Neural crest cell (in vitro differentiated cells): ENCODE measurements around the gene FAM168A. TPM values are rescaled to one million over a fixed set of nuclear protein-coding genes. Genes with fewer than 3 reads are reported as not detected.

ENCODE experiments used
- DNase-seq: peaks from one replicate; pipeline ENCODE4 v3.0.0; 2021; ENCODE audit warnings: low read depth, mixed read lengths, low spot score
- H3K27ac Mint-ChIP-seq: one replicate; pipeline ENCODE4 v1.8.0; 2021; ENCODE audit warnings: mild to moderate bottlenecking, mixed read lengths; ENCODE audit not compliant: unreplicated experiment
- H3K27me3 Mint-ChIP-seq: 2 replicates; pipeline ENCODE4 v1.8.0; 2021; ENCODE audit warnings: low read depth, mild to moderate bottlenecking, mixed read lengths
- H3K36me3 Mint-ChIP-seq: 2 replicates; pipeline ENCODE4 v1.8.0; 2021; ENCODE audit warnings: low read depth, mild to moderate bottlenecking, mixed read lengths
- H3K4me1 Mint-ChIP-seq: 2 replicates; pipeline ENCODE4 v1.8.0; 2021; ENCODE audit warnings: mixed read lengths
- H3K4me3 Mint-ChIP-seq: one replicate; pipeline ENCODE4 v1.8.0; 2021; ENCODE audit warnings: mild to moderate bottlenecking, mixed read lengths
- H3K9me3 Mint-ChIP-seq: 2 replicates; pipeline ENCODE4 v1.8.0; 2021; ENCODE audit warnings: mixed read lengths
- total RNA-seq: library from RNA; stranded (reverse); gene quantifications from 2 replicates; pipeline ENCODE4 v1.2.1, GENCODE V29; 2021
- TF ChIP-seq, protein P1 (sequence below): fragments of 200-600 bp; sonication (generic); conservative IDR thresholded peaks from 2 replicates; pipeline ENCODE4 v1.5.0; 2021; ENCODE audit warnings: antibody characterized with exemption, mild to moderate bottlenecking

Gene FAM168A
- total RNA-seq, 1 donor from 2014 or later: 46.6 TPM

- no peak for DNase-seq
- H3K36me3 Mint-ChIP-seq: no peaks in the 10 kb centered on the region
- H3K9me3 Mint-ChIP-seq: no peaks in the 10 kb centered on the region
- no peaks in the 10 kb centered on the region for H3K27me3 Mint-ChIP-seq
- H3K27ac Mint-ChIP-seq: peak overlapping the region; percentile 35
- TF ChIP-seq, protein P1, sequence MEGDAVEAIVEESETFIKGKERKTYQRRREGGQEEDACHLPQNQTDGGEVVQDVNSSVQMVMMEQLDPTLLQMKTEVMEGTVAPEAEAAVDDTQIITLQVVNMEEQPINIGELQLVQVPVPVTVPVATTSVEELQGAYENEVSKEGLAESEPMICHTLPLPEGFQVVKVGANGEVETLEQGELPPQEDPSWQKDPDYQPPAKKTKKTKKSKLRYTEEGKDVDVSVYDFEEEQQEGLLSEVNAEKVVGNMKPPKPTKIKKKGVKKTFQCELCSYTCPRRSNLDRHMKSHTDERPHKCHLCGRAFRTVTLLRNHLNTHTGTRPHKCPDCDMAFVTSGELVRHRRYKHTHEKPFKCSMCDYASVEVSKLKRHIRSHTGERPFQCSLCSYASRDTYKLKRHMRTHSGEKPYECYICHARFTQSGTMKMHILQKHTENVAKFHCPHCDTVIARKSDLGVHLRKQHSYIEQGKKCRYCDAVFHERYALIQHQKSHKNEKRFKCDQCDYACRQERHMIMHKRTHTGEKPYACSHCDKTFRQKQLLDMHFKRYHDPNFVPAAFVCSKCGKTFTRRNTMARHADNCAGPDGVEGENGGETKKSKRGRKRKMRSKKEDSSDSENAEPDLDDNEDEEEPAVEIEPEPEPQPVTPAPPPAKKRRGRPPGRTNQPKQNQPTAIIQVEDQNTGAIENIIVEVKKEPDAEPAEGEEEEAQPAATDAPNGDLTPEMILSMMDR: no peak
- H3K4me1 Mint-ChIP-seq: peaks cover 27% of the 10 kb centered on the region
- H3K4me3 Mint-ChIP-seq: no peak overlapping the region
These were observed 216.3 kb downstream of the FAM168A start for GRCh38 chr11:73381589-73381988.

- no peak overlapping the region for H3K4me3 Mint-ChIP-seq
- H3K36me3 Mint-ChIP-seq: no peaks in the 10 kb centered on the region
- no peak for DNase-seq
- TF ChIP-seq, protein P1: no peak
- H3K9me3 Mint-ChIP-seq: no peaks in the 10 kb centered on the region
- peaks cover 26% of the 10 kb centered on the region for H3K4me1 Mint-ChIP-seq
- no peaks in the 10 kb centered on the region for H3K27me3 Mint-ChIP-seq
- peak overlapping the region; percentile 27 for H3K27ac Mint-ChIP-seq
These were observed 217.0 kb downstream of the FAM168A start for GRCh38 chr11:73380897-73381410.

GRCh38 chr11:73380331-73380730 lies 217.6 kb downstream of the FAM168A start:
- Mint-ChIP-seq H3K36me3 (no peaks in the 10 kb centered on the region), H3K9me3 (no peaks in the 10 kb centered on the region), H3K27me3 (no peaks in the 10 kb centered on the region), H3K4me1 (peaks cover 29% of the 10 kb centered on the region), H3K4me3 (peak overlapping the region; percentile 93), H3K27ac (no peak overlapping the region)
- no peak for DNase-seq
- TF ChIP-seq, protein P1: no peak

DNA sequence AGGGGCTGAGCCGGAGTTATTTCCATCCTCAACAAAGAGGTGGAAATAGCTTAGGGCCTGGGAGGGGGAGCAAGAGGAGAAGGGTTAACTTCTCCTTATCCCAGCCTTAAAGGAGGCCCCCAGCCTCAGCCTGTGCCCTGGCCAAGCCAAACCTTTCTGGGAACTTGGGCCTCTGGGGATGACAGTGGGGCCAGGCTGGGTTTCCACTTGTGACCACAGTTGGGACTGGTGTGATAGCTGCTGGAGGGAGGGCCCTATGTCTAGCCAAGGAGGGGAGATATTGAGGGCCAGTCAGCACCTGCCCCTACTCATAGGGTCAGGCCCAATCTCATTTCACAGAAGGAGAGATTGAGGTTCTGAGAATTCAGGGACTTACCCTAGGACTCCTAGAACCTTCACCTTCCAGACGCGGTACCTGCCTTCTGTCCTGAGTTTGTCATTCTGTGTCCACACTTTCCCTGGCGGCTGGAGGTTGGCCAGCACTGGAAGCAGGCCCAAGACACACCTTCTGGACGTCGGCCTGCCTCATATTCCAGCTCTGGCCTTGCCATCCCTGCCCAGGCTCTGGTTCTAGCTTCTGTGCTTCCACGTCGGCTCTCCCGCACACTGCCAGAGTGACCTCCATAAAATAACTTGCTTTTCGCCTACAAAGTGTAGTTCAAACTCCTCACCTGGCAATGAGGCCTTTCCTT lies 218.6 kb downstream of the FAM168A start:
- Mint-ChIP-seq H3K27ac (no peak overlapping the region), H3K27me3 (no peaks in the 10 kb centered on the region), H3K9me3 (no peaks in the 10 kb centered on the region), H3K36me3 (no peaks in the 10 kb centered on the region), H3K4me3 (peak overlapping the region; percentile 93), H3K4me1 (peaks cover 33% of the 10 kb centered on the region)
- DNase-seq: no peak
- TF ChIP-seq, protein P1: no peak

DNA sequence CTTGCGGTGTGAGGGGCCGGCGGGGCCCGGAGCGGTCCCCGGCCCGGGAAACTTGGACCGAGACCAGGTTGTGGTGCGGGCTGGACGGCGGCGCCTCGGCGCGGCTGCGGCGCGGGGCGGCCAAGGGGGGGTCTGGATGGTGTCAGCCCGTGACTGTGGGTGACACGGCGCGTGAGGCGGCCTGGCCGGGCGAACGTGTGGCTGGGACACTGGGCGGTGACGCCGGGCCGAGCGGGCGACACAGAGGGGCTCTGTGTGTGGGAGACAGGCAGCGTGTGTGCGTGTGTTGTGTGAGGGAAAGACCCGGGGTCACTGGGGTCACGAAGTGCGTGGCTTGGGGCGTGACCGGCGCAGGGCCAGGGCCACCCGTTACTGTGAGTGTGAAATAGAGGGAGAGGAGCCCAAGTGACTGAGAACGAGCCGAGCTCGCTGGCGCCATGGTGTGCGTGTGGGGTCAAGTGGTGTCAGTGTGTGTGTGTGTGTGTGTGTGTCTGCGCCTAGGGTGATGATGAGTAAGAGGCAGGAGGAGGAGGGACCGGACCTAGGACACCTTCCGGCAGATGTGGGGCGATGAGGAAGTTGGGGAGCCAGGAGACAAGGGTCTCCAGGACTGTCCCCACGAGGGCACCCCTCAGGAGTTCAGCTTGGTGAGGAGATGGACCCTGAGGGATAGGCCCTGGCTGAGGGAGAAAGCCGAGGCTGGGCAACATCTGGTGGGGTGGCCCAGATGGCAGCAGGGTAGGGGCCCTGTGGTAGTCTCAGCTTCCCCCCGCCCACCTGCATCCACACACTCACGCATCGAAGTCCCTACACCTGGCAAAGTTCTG lies 220.9 kb downstream of the FAM168A start:
- peak; percentile 48 for DNase-seq
- H3K9me3 Mint-ChIP-seq: no peaks in the 10 kb centered on the region
- TF ChIP-seq, protein P1: no peak
- peak overlapping the region; percentile 93 for H3K4me3 Mint-ChIP-seq
- H3K36me3 Mint-ChIP-seq: no peaks in the 10 kb centered on the region
- H3K27me3 Mint-ChIP-seq: no peaks in the 10 kb centered on the region
- peak overlapping the region; percentile 95 for H3K27ac Mint-ChIP-seq
- H3K4me1 Mint-ChIP-seq: peaks cover 28% of the 10 kb centered on the region
